KMS-11 (cell line): Measurements from ENCODE around the gene CENPT.

Source experiments
- H2AFZ ChIP-seq: fragments of 200-600 bp; sonication (generic); 2 replicates; pipeline ENCODE4 v1.6.1; 2016; ENCODE audit warnings: antibody characterized with exemption, mixed run types, low read depth
- H3K27ac ChIP-seq: fragments of 200-600 bp; sonication (generic); 2 replicates; pipeline ENCODE4 v1.6.1; 2016; ENCODE audit warnings: mild to moderate bottlenecking, mixed run types
- H3K27me3 ChIP-seq: fragments of 200-600 bp; sonication (generic); 2 replicates; pipeline ENCODE4 v1.6.1; 2017; ENCODE audit warnings: mild to moderate bottlenecking, low read depth, mixed run types, moderate library complexity; ENCODE audit not compliant: insufficient read depth
- H3K36me3 ChIP-seq: fragments of 200-600 bp; sonication (generic); 2 replicates; pipeline ENCODE4 v1.6.1; 2017; ENCODE audit warnings: mild to moderate bottlenecking, mixed run types; ENCODE audit not compliant: insufficient read depth
- H3K4me1 ChIP-seq: fragments of 200-600 bp; sonication (generic); 2 replicates; pipeline ENCODE4 v1.6.1; 2016; ENCODE audit warnings: mild to moderate bottlenecking, low read depth, mixed run types; ENCODE audit not compliant: poor library complexity, severe bottlenecking
- H3K4me2 ChIP-seq: fragments of 200-600 bp; sonication (generic); 2 replicates; pipeline ENCODE4 v1.7.0; 2016; ENCODE audit warnings: mild to moderate bottlenecking, mixed run types
- H3K4me3 ChIP-seq: fragments of 200-600 bp; sonication (generic); IDR thresholded peaks from 2 replicates; pipeline ENCODE4 v1.6.1; 2017; ENCODE audit warnings: low read depth, low read length, mixed read lengths; ENCODE audit not compliant: insufficient read depth
- H3K79me2 ChIP-seq: fragments of 200-600 bp; sonication (generic); 2 replicates; pipeline ENCODE4 v1.6.1; 2016; ENCODE audit warnings: low read depth, mixed run types; ENCODE audit not compliant: insufficient read depth
- H3K9ac ChIP-seq: fragments of 200-600 bp; sonication (generic); 2 replicates; pipeline ENCODE4 v1.6.1; 2016; ENCODE audit warnings: mild to moderate bottlenecking, mixed run types
- H4K20me1 ChIP-seq: fragments of 200-600 bp; sonication (generic); 2 replicates; pipeline ENCODE4 v1.6.1; 2016; ENCODE audit warnings: mild to moderate bottlenecking, mixed run types; ENCODE audit not compliant: insufficient read depth
- TF ChIP-seq, protein P1 (sequence below): fragments of 200-600 bp; sonication (generic); conservative IDR thresholded peaks from 2 replicates; pipeline ENCODE4 v1.6.1; 2017; ENCODE audit warnings: low read depth, mild to moderate bottlenecking, antibody characterized with exemption, low read length, moderate library complexity, mixed read lengths

CENPT gene

DNA sequence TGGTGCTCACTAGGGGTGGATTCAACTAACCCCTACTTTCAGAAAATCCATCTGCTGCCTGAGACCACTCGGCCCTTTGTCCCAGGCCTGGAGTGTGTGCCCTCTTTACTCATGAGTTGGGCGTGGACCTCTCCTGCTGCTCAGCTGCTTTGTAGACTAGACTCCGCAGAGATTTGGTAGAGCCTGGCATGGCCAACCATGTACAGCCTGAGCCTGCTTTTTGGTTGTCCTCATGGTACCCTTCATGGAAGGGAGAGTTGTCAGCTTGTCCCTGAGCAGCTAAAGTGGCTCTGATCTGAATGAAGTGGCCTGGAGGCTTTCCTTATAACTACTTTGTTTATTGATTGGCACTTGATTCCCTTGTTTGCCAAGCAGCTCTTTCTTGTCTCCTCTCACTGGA lies 26.9 kb upstream of the CENPT start:
- H3K27ac ChIP-seq = no peak overlapping the region
- H3K4me3 ChIP-seq = no peak overlapping the region
- TF ChIP-seq, protein P1, sequence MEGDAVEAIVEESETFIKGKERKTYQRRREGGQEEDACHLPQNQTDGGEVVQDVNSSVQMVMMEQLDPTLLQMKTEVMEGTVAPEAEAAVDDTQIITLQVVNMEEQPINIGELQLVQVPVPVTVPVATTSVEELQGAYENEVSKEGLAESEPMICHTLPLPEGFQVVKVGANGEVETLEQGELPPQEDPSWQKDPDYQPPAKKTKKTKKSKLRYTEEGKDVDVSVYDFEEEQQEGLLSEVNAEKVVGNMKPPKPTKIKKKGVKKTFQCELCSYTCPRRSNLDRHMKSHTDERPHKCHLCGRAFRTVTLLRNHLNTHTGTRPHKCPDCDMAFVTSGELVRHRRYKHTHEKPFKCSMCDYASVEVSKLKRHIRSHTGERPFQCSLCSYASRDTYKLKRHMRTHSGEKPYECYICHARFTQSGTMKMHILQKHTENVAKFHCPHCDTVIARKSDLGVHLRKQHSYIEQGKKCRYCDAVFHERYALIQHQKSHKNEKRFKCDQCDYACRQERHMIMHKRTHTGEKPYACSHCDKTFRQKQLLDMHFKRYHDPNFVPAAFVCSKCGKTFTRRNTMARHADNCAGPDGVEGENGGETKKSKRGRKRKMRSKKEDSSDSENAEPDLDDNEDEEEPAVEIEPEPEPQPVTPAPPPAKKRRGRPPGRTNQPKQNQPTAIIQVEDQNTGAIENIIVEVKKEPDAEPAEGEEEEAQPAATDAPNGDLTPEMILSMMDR = no peak
- H3K4me1 ChIP-seq = peaks cover 51% of the 10 kb centered on the region
- H3K27me3 ChIP-seq = no peaks in the 10 kb centered on the region
- peaks cover 14% of the 10 kb centered on the region; the same call in 1 of the 2 replicates for H3K36me3 ChIP-seq
- no peak overlapping the region for H3K9ac ChIP-seq
- no peaks in the 10 kb centered on the region for H4K20me1 ChIP-seq
- peak overlapping the region; percentile 89 for H3K4me2 ChIP-seq
- H2AFZ ChIP-seq = no peak overlapping the region
- H3K79me2 ChIP-seq = peaks cover 30% of the 10 kb centered on the region

DNA sequence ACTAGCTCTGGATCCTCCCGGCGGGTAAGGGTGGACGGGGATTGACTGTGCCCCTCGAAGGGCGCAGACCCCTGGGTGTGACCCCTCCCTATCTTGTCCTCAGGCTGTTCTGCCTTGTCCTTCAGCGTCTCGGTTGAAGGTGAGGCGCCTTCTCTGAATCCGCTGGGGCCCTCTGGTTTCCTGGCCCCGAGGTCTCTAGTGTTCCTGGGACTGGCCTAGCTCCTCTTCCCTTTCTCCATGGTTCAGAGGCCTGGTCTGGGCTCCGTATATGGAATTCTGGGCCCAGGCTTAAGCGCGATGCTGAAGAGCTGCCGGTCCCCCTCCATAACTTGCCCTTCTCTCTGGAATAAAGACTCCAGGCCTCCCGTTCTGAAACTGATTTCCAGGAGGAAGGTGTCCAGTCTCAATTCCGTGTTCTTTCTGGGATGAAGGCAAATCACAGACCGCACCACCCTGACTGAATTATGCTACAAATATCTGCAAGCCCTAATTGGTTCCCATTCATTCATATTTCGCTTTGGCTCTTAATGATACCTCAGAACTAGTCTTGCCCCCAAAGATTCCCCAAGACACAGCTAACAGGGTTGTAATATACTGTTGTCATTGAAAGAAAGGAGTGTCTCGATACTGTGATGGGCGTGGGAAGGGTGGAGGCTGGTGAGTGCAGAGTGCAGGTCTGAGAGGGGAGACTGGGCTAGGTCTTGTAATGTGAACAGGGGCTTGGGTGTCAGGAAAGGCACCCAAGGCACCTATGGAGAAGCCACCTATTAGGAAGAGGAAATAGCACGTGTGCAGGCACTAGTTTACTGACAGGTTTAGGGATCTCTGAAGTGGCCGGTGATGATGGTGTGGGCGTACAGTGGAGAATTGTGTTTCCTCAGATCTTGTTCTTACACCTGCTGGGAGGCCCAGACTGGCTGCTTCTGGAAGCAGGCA lies 26.2 kb upstream of the CENPT start:
- Histone ChIP-seq H3K27ac (peak overlapping the region; percentile 60), H3K4me3 (peak overlapping the region; percentile 51), H3K9ac (peak overlapping the region; percentile 86), H3K4me2 (peak overlapping the region; percentile 89), H3K27me3 (no peaks in the 10 kb centered on the region), H3K36me3 (peaks cover 9% of the 10 kb centered on the region; the same call in 1 of the 2 replicates), H4K20me1 (no peaks in the 10 kb centered on the region), H2AFZ (peak overlapping the region; percentile 70), H3K4me1 (peaks cover 51% of the 10 kb centered on the region), H3K79me2 (peaks cover 30% of the 10 kb centered on the region)
- TF ChIP-seq, protein P1 = no peak

DNA sequence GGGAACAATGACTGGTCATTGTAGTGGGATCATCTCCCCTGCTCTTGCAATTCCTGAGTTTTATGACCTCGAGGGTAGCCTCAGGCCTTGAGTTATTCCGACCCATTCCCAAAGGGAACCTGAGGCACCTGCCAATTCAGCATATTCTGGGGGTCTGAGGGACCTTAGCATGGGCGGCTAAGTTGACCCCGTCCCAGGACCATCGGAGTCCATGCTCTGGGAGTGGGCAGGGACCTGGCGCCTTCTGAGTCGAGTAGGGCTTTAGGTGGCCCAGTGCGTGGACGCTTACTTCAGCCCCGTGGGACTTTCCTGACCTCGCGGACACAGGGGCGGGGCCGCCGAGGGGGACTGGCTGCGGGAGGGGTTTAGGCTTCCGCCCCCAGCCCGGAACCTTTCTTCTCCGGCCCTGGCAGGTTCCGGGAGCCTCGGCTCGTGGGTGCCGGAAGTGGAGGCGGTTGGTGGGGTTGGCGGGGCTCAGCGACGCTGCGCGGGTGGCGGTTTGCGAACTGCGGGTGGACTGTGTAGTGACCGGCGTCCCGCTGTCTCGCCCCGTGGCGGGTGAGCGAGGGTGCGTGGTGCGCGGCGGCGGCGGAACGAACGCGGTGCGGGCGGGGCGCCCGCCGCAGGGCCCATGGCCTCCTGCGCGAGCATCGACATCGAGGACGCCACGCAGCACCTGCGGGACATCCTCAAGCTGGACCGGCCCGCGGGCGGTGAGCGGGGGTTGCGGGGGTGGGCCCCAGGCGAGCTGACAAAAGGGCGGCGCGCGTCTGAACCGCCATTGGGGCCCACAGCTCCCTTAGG lies 25.3 kb upstream of the CENPT start, which contains the start of gene EDC4:
Gene EDC4 (plus strand): TSS at position 422 of the 804 bp plus-strand sequence. CDS start 210 bp downstream, at position 632.
- peak within 1 kb of the TSS; percentile 60 for H3K27ac ChIP-seq
- peak within 1 kb of the TSS; percentile 70 for H2AFZ ChIP-seq
- TF ChIP-seq, protein P1 = no peak
- H3K9ac ChIP-seq = peak within 1 kb of the TSS; percentile 86
- 0 out of 2 replicates have a peak, but pooled peaks cover 4% of the 10 kb centered on the region for H3K36me3 ChIP-seq
- H3K4me3 ChIP-seq = peak within 1 kb of the TSS; percentile 51
- no peaks in the 10 kb centered on the region for H3K27me3 ChIP-seq
- peaks cover 51% of the 10 kb centered on the region for H3K4me1 ChIP-seq
- H3K4me2 ChIP-seq = peak within 1 kb of the TSS; percentile 89
- peaks cover 30% of the 10 kb centered on the region for H3K79me2 ChIP-seq
- no peaks in the 10 kb centered on the region for H4K20me1 ChIP-seq

DNA sequence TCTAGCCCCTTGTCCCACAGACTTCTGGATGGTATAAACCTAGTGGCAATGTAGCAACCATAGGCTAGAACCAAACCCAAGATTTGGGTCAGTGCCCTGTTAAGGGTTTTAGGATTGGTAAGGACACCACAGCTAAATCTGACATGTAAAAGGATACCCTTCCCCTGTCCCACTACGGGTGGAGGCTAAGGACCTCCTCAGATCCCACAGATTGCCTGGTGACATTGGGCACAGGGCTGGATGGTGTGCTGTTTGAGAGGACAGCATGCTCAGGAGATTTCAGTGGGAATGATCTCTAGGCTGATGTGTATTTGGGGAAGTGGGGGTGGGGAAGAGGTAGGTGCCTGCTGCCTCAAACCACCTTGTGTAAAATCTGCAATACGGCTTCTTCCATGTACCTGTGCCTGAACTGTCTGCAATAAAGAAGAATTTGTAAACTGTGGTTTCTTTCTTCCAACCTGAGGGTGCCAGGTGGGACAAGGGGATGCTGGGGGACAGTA lies 24.7 kb upstream of the CENPT start:
- Histone ChIP-seq H3K4me2 (peak overlapping the region; percentile 89), H3K36me3 (peaks cover 2% of the 10 kb centered on the region; the same call in 1 of the 2 replicates), H3K4me1 (peaks cover 51% of the 10 kb centered on the region), H4K20me1 (no peaks in the 10 kb centered on the region), H3K4me3 (no peak overlapping the region), H3K27me3 (no peaks in the 10 kb centered on the region), H3K27ac (peak overlapping the region; percentile 60), H3K79me2 (peaks cover 30% of the 10 kb centered on the region), H2AFZ (peak overlapping the region; percentile 70), H3K9ac (peak overlapping the region; percentile 86; the same call in 1 of the 2 replicates)
- TF ChIP-seq, protein P1 = no peak
